ENCODE results near the gene XYLB. TPM values are rescaled to one million over a fixed set of nuclear protein-coding genes. Genes with fewer than 3 reads are reported as not detected.

XYLB gene
- total RNA-seq, 1 experiment from 2014 or later, result 14.0 TPM

GRCh38 chr3:38453913-38454177, 107.3 kb downstream of the XYLB start:
- H3K4me1 ChIP-seq (ENCODE audit: control insufficient read depth in 1 of 2, insufficient read depth in 2 of 2, low read length in 2 of 2), result peaks cover 28 to 53% of the 10 kb centered on the region in 2 experiments
- H4K20me1 ChIP-seq (ENCODE audit: insufficient read depth), result no peaks in the 10 kb centered on the region
- ChIA-PET CTCF (interaction anchor here (1.3 kb wide), 1 partner anchor 107 kb away, joined by 5 read pairs; the partner anchor contains the start of gene XYLB), POLR2A (interaction anchor here (1.3 kb wide), 1 partner anchor 107 kb away, joined by 4 read pairs; the partner anchor contains the start of gene XYLB), RAD21 (ENCODE audit: low non-redundant PET in 1 of 2, low total read pairs in 2 of 2, uncharacterized antibody in 2 of 2, unreplicated experiment in 2 of 2) (no interaction called here)
- no peaks in the 10 kb centered on the region for H3K9me2 ChIP-seq (ENCODE audit: insufficient read depth)
- no peaks in the 10 kb centered on the region for H3K9me3 ChIP-seq (ENCODE audit: control insufficient read depth in 1 of 2, insufficient read depth in 1 of 2, low read depth in 1 of 2, low read length in 2 of 2)
- no peak overlapping the region for H2AFZ ChIP-seq (ENCODE audit: low read depth, low read length, poor library complexity, severe bottlenecking)
- intact Hi-C loops (cut with micrococcal nuclease), result loop anchor here (10.0 kb wide), 2 partner anchors 99 to 319 kb away; partner anchors contain the start of genes ACAA1 and MYD88
- peak; percentile 4; the same call in 1 of the 2 replicates for ATAC-seq
- TF ChIP-seq ATF3 (IDR thresholded peaks at IDR 0.05) (no peak), RAD21 (IDR thresholded peaks at IDR 0.05; ENCODE audit: low read depth) (no peak), CTCF (IDR thresholded peaks at IDR 0.05 in 2 of 3, conservative IDR thresholded peaks at IDR 0.05 in 1 of 3; ENCODE audit: borderline replicate concordance in 1 of 3, insufficient read depth in 1 of 3, low read depth in 2 of 3, low read length in 2 of 3) (no peak), POLR2A (IDR thresholded peaks at IDR 0.05; ENCODE audit: borderline replicate concordance, extremely low read depth, insufficient read depth, insufficient read length) (no peak)
- no peaks in the 10 kb centered on the region for H3K27me3 ChIP-seq (ENCODE audit: insufficient read depth, low read length)
- peak overlapping the region; percentile 77 to 84 for H3K4me3 ChIP-seq (replicated peaks in 1 of 2; ENCODE audit: low read depth in 1 of 2, low read length in 2 of 2)
- DNase-seq (ENCODE audit: low read depth, low spot score), result no peak
- no TSS peak for BruUV-seq (replicated peaks)
- H3K36me3 ChIP-seq (ENCODE audit: control insufficient read depth in 1 of 2, insufficient read depth in 2 of 2, low read length in 2 of 2), result no peaks in the 10 kb centered on the region
- peaks cover 43% of the 10 kb centered on the region for H3K79me2 ChIP-seq (ENCODE audit: insufficient read depth, low read length)
- peak overlapping the region; percentile 97 for H3K27ac ChIP-seq (ENCODE audit: low read depth, low read length)
- H3K9ac ChIP-seq (ENCODE audit: low read length), result peak overlapping the region; percentile 90
- H3K4me2 ChIP-seq (ENCODE audit: low read length), result peak overlapping the region; percentile 97

GRCh38 chr3:38454178-38454883, 107.7 kb downstream of the XYLB start:
- Histone ChIP-seq H4K20me1 (ENCODE audit: insufficient read depth) (no peaks in the 10 kb centered on the region), H3K27ac (ENCODE audit: low read depth, low read length) (peak overlapping the region; percentile 97), H3K4me3 (replicated peaks in 1 of 2; ENCODE audit: low read depth in 1 of 2, low read length in 2 of 2) (peak overlapping the region; percentile 77 to 84), H3K9me3 (ENCODE audit: control insufficient read depth in 1 of 2, insufficient read depth in 1 of 2, low read depth in 1 of 2, low read length in 2 of 2) (no peaks in the 10 kb centered on the region), H3K79me2 (ENCODE audit: insufficient read depth, low read length) (peaks cover 48% of the 10 kb centered on the region), H3K27me3 (ENCODE audit: insufficient read depth, low read length) (no peaks in the 10 kb centered on the region), H3K36me3 (ENCODE audit: control insufficient read depth in 1 of 2, insufficient read depth in 2 of 2, low read length in 2 of 2) (no peaks in the 10 kb centered on the region), H2AFZ (ENCODE audit: low read depth, low read length, poor library complexity, severe bottlenecking) (no peak overlapping the region), H3K4me1 (ENCODE audit: control insufficient read depth in 1 of 2, insufficient read depth in 2 of 2, low read length in 2 of 2) (peaks cover 32 to 58% of the 10 kb centered on the region in 2 experiments), H3K4me2 (ENCODE audit: low read length) (peak overlapping the region; percentile 97), H3K9ac (ENCODE audit: low read length) (peak overlapping the region; percentile 90), H3K9me2 (ENCODE audit: insufficient read depth) (no peaks in the 10 kb centered on the region)
- TF ChIP-seq EZH2 (IDR thresholded peaks at IDR 0.05) (no peak), ZFX (IDR thresholded peaks at IDR 0.05) (peak; percentile 96), POLR2A (IDR thresholded peaks at IDR 0.05; ENCODE audit: borderline replicate concordance, extremely low read depth, insufficient read depth, insufficient read length) (peak; percentile 40)
- CTCF ChIA-PET, result no interaction called here
- DNase-seq (ENCODE audit: low read depth, low spot score), result no peak
- intact Hi-C loops (cut with micrococcal nuclease), result loop anchor here (10.0 kb wide), 2 partner anchors 100 to 320 kb away; partner anchors contain the start of genes ACAA1 and MYD88
- RAD21 ChIA-PET (ENCODE audit: low non-redundant PET in 1 of 2, low total read pairs in 2 of 2, uncharacterized antibody in 2 of 2, unreplicated experiment in 2 of 2), result no interaction called here
- peak; percentile 25 for ATAC-seq
- no TSS peak for BruUV-seq (replicated peaks)
- POLR2A ChIA-PET, result interaction anchor here (1.2 kb wide), 1 partner anchor 108 kb away, joined by 3 read pairs; the partner anchor contains the start of gene XYLB
